HCT116 (cell line): Measurements from ENCODE around the gene CHD8. TPM values are rescaled to one million over a fixed set of nuclear protein-coding genes. Genes with fewer than 3 reads are reported as not detected.
A peak's percentile ranks its signal among the peaks of the same experiment; 100 is the strongest.

ENCODE experiments used
- ATAC-seq: fragments of 200-7000 bp; cut with Tn5 transposase; 2 replicates; pipeline ENCODE4 v1.9.1; 2020; ENCODE audit warnings: mild to moderate bottlenecking, moderate library complexity
- BruUV-seq: library from RNA; stranded (reverse); fragments of 400-500 nt; replicated peaks from 2 replicates; lab custom pipeline; 2021; lab: Mats Ljungman, UMichigan
- CTCF ChIA-PET: fragments of 300-600 bp; sonication (Branson Sonifier 250); formaldehyde crosslinking; loops from one replicate; lab custom pipeline; 2021; ENCODE audit warnings: antibody characterized with exemption; lab: Charles Lee
- POLR2A ChIA-PET: fragments of 300-600, 350-600 bp; sonication (Branson Sonifier 250); formaldehyde crosslinking; loops from one replicate; lab custom pipeline; 2021; ENCODE audit warnings: antibody characterized with exemption; lab: Charles Lee
- RAD21 ChIA-PET, 2 experiments: fragments of 300-600 bp; sonication (Branson Sonifier 250); formaldehyde crosslinking; loops; one replicate each; lab custom pipeline; 2023; ENCODE audit warnings: low total read pairs in 2 of 2; ENCODE audit not compliant: uncharacterized antibody in 2 of 2, unreplicated experiment in 2 of 2, low non-redundant PET in 1 of 2; lab: Charles Lee
- DNase-seq: peaks from one replicate; pipeline ENCODE4 v3.0.0-alpha.2; 2010; ENCODE audit warnings: low read depth, low spot score
- H2AFZ ChIP-seq: fragments of 200-600 bp; shearing (Covaris generic), sonication (generic); 2 replicates; pipeline ENCODE4 v1.6.1; 2017; ENCODE audit warnings: low read depth, mixed run types, mixed read lengths, antibody characterized with exemption, low read length; ENCODE audit not compliant: poor library complexity, severe bottlenecking
- H3K27ac ChIP-seq: 2 replicates; pipeline ENCODE4 v1.5.1; 2012; ENCODE audit warnings: low read depth, low read length
- H3K27me3 ChIP-seq: fragments of 200-600 bp; sonication (generic); 2 replicates; pipeline ENCODE4 v1.6.1; 2016; ENCODE audit warnings: mixed run types, low read length, mixed read lengths; ENCODE audit not compliant: insufficient read depth
- H3K36me3 ChIP-seq, 2 experiments: fragments of 200-500 bp in 1 of 2; fragments of 200-600 bp in 1 of 2; sonication (Bioruptor generic) in 1 of 2; sonication (generic) in 1 of 2; 2 replicates each; pipeline versions ENCODE4 v1.5.1 to v1.6.1; 2014 to 2016; ENCODE audit warnings: low read length in 2 of 2, inconsistent platforms in 1 of 2, mixed read lengths in 1 of 2, mixed run types in 1 of 2; ENCODE audit not compliant: insufficient read depth in 2 of 2, control insufficient read depth in 1 of 2
- H3K4me1 ChIP-seq, 2 experiments: fragments of 200-600 bp in 1 of 2; sonication (generic) in 1 of 2; 2 replicates each; pipeline versions ENCODE4 v1.5.1 to v1.6.1; 2012 to 2017; ENCODE audit warnings: low read length in 2 of 2, inconsistent platforms in 1 of 2, mild to moderate bottlenecking in 1 of 2, mixed read lengths in 1 of 2, mixed run types in 1 of 2, moderate library complexity in 1 of 2; ENCODE audit not compliant: insufficient read depth in 2 of 2, control insufficient read depth in 1 of 2
- H3K4me2 ChIP-seq: fragments of 200-600 bp; sonication (generic); 2 replicates; pipeline ENCODE4 v1.6.1; 2017; ENCODE audit warnings: mixed run types, low read length, mixed read lengths
- H3K4me3 ChIP-seq, 2 experiments: fragments of 200-600 bp in 1 of 2; sonication (generic) in 1 of 2; replicated peaks in 1 of 2; 2 replicates each; pipeline ENCODE4 v1.5.1; 2011 to 2016; ENCODE audit warnings: low read length in 2 of 2, control low read depth in 1 of 2, low read depth in 1 of 2, mild to moderate bottlenecking in 1 of 2, mixed read lengths in 1 of 2, mixed run types in 1 of 2
- H3K79me2 ChIP-seq: fragments of 200-600 bp; sonication (generic); 2 replicates; pipeline ENCODE4 v1.6.1; 2017; ENCODE audit warnings: mild to moderate bottlenecking, mixed run types, low read length, moderate library complexity, mixed read lengths; ENCODE audit not compliant: insufficient read depth
- H3K9ac ChIP-seq: fragments of 200-600 bp; sonication (generic); 2 replicates; pipeline ENCODE4 v1.6.1; 2016; ENCODE audit warnings: low read length, mixed read lengths
- H3K9me2 ChIP-seq: fragments of 200-600 bp; sonication (generic), shearing (Covaris generic); 2 replicates; pipeline ENCODE4 v1.6.1; 2017; ENCODE audit warnings: mixed run types, mild to moderate bottlenecking, moderate library complexity; ENCODE audit not compliant: insufficient read depth
- H3K9me3 ChIP-seq, 2 experiments: fragments of 200-500 bp in 1 of 2; fragments of 200-600 bp in 1 of 2; sonication (Bioruptor generic) in 1 of 2; sonication (generic) in 1 of 2; 2 replicates each; pipeline ENCODE4 v1.6.1; 2014 to 2017; ENCODE audit warnings: low read length in 2 of 2, mixed read lengths in 2 of 2, inconsistent platforms in 1 of 2, low read depth in 1 of 2, mild to moderate bottlenecking in 1 of 2, mixed run types in 1 of 2, moderate library complexity in 1 of 2; ENCODE audit not compliant: control insufficient read depth in 1 of 2, insufficient read depth in 1 of 2
- H4K20me1 ChIP-seq: fragments of 200-600 bp; sonication (generic), shearing (Covaris generic); 2 replicates; pipeline ENCODE4 v1.6.1; 2017; ENCODE audit warnings: mixed run types, mild to moderate bottlenecking, moderate library complexity; ENCODE audit not compliant: insufficient read depth
- ATF3 ChIP-seq: IDR thresholded peaks from 2 replicates; pipeline ENCODE4 v1.6.1; 2012
- CEBPB ChIP-seq: IDR thresholded peaks from 2 replicates; pipeline ENCODE4 v1.6.1; 2012; ENCODE audit warnings: low read depth
- EGR1 ChIP-seq: IDR thresholded peaks from 2 replicates; pipeline ENCODE4 v1.6.1; 2012; ENCODE audit warnings: low read depth
- ELF1 ChIP-seq: IDR thresholded peaks from 2 replicates; pipeline ENCODE4 v1.6.1; 2012; ENCODE audit warnings: low read depth, borderline replicate concordance
- EZH2 ChIP-seq: fragments of 200-600 bp; sonication (generic); IDR thresholded peaks from 2 replicates; pipeline ENCODE4 v1.6.1; 2017; ENCODE audit warnings: antibody characterized with exemption, mixed run types
- EZH2phosphoT487 ChIP-seq: fragments of 200-600 bp; IDR thresholded peaks from 2 replicates; pipeline ENCODE4 v1.6.1; 2018; ENCODE audit warnings: antibody characterized with exemption, borderline replicate concordance
- FOSL1 ChIP-seq: IDR thresholded peaks from 2 replicates; pipeline ENCODE4 v1.6.1; 2012; ENCODE audit warnings: low read depth
- JUND ChIP-seq: IDR thresholded peaks from 2 replicates; pipeline ENCODE4 v1.6.1; 2012
- MAX ChIP-seq: IDR thresholded peaks from 2 replicates; pipeline ENCODE4 v1.6.1; 2012
- POLR2A ChIP-seq: IDR thresholded peaks from 2 replicates; pipeline ENCODE4 v1.7.0; 2011; ENCODE audit warnings: borderline replicate concordance; ENCODE audit not compliant: insufficient read depth, insufficient read length; ENCODE audit errors: extremely low read depth
- POLR2AphosphoS5 ChIP-seq: IDR thresholded peaks from 2 replicates; pipeline ENCODE4 v1.6.1; 2011; ENCODE audit warnings: mild to moderate bottlenecking, low read depth, low read length, moderate library complexity
- RAD21 ChIP-seq: IDR thresholded peaks from 2 replicates; pipeline ENCODE4 v1.6.1; 2012; ENCODE audit warnings: low read depth, mild to moderate bottlenecking
- REST ChIP-seq: IDR thresholded peaks from 2 replicates; pipeline ENCODE4 v1.6.1; 2012; ENCODE audit warnings: low read depth
- SIN3A ChIP-seq: IDR thresholded peaks from 2 replicates; pipeline ENCODE4 v1.6.1; 2012; ENCODE audit warnings: low read depth
- SP1 ChIP-seq: IDR thresholded peaks from 2 replicates; pipeline ENCODE4 v1.6.1; 2012; ENCODE audit warnings: low read depth
- SRF ChIP-seq: IDR thresholded peaks from 2 replicates; pipeline ENCODE4 v1.6.1; 2012; ENCODE audit warnings: low read depth
- TCF7L2 ChIP-seq: IDR thresholded peaks from 2 replicates; pipeline ENCODE4 v1.7.0; 2011; ENCODE audit warnings: borderline replicate concordance, inconsistent platforms; ENCODE audit not compliant: insufficient read depth, insufficient read length; ENCODE audit errors: extremely low read depth
- YY1 ChIP-seq: IDR thresholded peaks from 2 replicates; pipeline ENCODE4 v1.6.1; 2011; ENCODE audit warnings: low read length, low read depth, moderate library complexity, mild to moderate bottlenecking; ENCODE audit not compliant: insufficient replicate concordance; ENCODE audit errors: extremely low read depth
- ZFX ChIP-seq: fragments of 450-650 bp; IDR thresholded peaks from 2 replicates; pipeline ENCODE4 v1.6.1; 2017
- ZNF274 ChIP-seq: fragments of 200-500 bp; sonication (Bioruptor generic); IDR thresholded peaks from 2 replicates; pipeline ENCODE4 v1.6.1; 2014; ENCODE audit warnings: mild to moderate bottlenecking, low read depth, low read length, inconsistent platforms
- intact Hi-C: fragments of 100-400 bp; cut with micrococcal nuclease; formaldehyde crosslinking; loops from 2 replicates; pipeline ENCODE4 v1.10.0; 2022
- total RNA-seq: library from RNA; stranded (reverse); gene quantifications from one replicate; pipeline ENCODE4 v1.2.1, GENCODE V29; 2021; ENCODE audit not compliant: unreplicated experiment

Gene CHD8
- total RNA-seq, 1 experiment from 2014 or later = 46.8 TPM

GRCh38 chr14:21385188-21385904 lies 70.6 kb downstream of the CHD8 start (continued):
- TF ChIP-seq EZH2phosphoT487 (no peak), RAD21 (no peak), POLR2AphosphoS5 (no peak), CEBPB (no peak), EGR1 (no peak), JUND (no peak), FOSL1 (no peak), ZNF274 (no peak), SRF (no peak), REST (no peak)

- Histone ChIP-seq H3K9me2 (no peaks in the 10 kb centered on the region), H3K4me1 (peaks cover 7 to 17% of the 10 kb centered on the region in 2 experiments; a peak in 3 of 4 replicates), H3K27ac (peak overlapping the region; percentile 87), H3K79me2 (peaks cover 47% of the 10 kb centered on the region), H3K9me3 (no peaks in the 10 kb centered on the region), H3K27me3 (no peaks in the 10 kb centered on the region), H2AFZ (peak overlapping the region; percentile 19), H3K4me3 (peak overlapping the region; percentile 95 to 100), H4K20me1 (no peaks in the 10 kb centered on the region; the same call in 1 of the 2 replicates), H3K36me3 (peaks cover 10 to 25% of the 10 kb centered on the region in 2 experiments; a peak in 3 of 4 replicates), H3K4me2 (peak overlapping the region; percentile 67), H3K9ac (peak overlapping the region; percentile 96)
- DNase-seq (no peak), ATAC-seq (no peak)
- BruUV-seq = TSS peak; percentile 83
- intact Hi-C loops = no loop called here
- POLR2A ChIA-PET = interaction anchor here (1.2 kb wide), 1 partner anchor 71 kb away, joined by 4 read pairs; the partner anchor contains the start of gene CHD8
- TF ChIP-seq SP1 = no peak
- TF ChIP-seq ZFX = no peak
- no peak for TF ChIP-seq FOSL1
- no peak for TF ChIP-seq MAX
- TF ChIP-seq EZH2phosphoT487 = no peak
- TF ChIP-seq POLR2A = no peak
- no peak for TF ChIP-seq EZH2
- no peak for TF ChIP-seq YY1
- no peak for TF ChIP-seq SIN3A
- TF ChIP-seq TCF7L2 = no peak
- no peak for TF ChIP-seq CEBPB
- no peak for TF ChIP-seq ATF3
- TF ChIP-seq RAD21 = no peak
- no peak for TF ChIP-seq ELF1
- no peak for TF ChIP-seq POLR2AphosphoS5
- RAD21 ChIA-PET = no interaction called here
- CTCF ChIA-PET = interaction anchor here (1.0 to 1.3 kb wide), 2 partner anchors 92 to 93 kb away, joined by 3 to 4 read pairs; partner anchors contain the start of gene RAB2B
These were observed 71.5 kb downstream of the CHD8 start for GRCh38 chr14:21384494-21384851.
